Upper lobe of right lung (tissue), 1 donor: ENCODE measurements around the gene SYNGR3. TPM values are rescaled to one million over a fixed set of nuclear protein-coding genes. Genes with fewer than 3 reads are reported as not detected.

Experiments
- ATAC-seq: fragments of 200-7000 bp; cut with Tn5 transposase; one replicate; pipeline ENCODE4 v1.9.1; 2020; ENCODE audit warnings: mild to moderate bottlenecking, moderate library complexity
- DNase-seq: peaks from one replicate; pipeline ENCODE4 v3.0.0-alpha.2; 2020
- H3K27ac ChIP-seq: fragments of 200-600 bp; one replicate; pipeline ENCODE4 v1.8.0; 2022
- H3K27me3 ChIP-seq: fragments of 200-600 bp; one replicate; pipeline ENCODE4 v1.8.0; 2022; ENCODE audit warnings: mild to moderate bottlenecking
- H3K36me3 ChIP-seq: fragments of 200-600 bp; one replicate; pipeline ENCODE4 v1.8.0; 2022
- H3K4me1 ChIP-seq: fragments of 200-600 bp; one replicate; pipeline ENCODE4 v1.8.0; 2022
- H3K4me3 ChIP-seq: fragments of 200-600 bp; one replicate; pipeline ENCODE4 v1.8.0; 2022; ENCODE audit warnings: mild to moderate bottlenecking
- H3K9me3 ChIP-seq: fragments of 200-600 bp; one replicate; pipeline ENCODE4 v1.8.0; 2022
- intact Hi-C: fragments of 100-400 bp; cut with DNase I; formaldehyde crosslinking; loops from one replicate; pipeline ENCODE4 v1.11.0; 2022
- long read RNA-seq: library from polyadenylated mRNA; unstranded; transcript quantifications from one replicate; pipeline ENCODE4 v2.0.0, GENCODE V29; 2021
- total RNA-seq: library from RNA; stranded (reverse); fragmentation: NEBNext Ultra II Directional; extraction: Animal tissue kit (Norgen Biotek cat#: 25700); gene quantifications from one replicate; pipeline ENCODE4 v1.2.1, GENCODE V29; 2021
- TF ChIP-seq, protein P1 (sequence below): fragments of 200-600 bp; IDR thresholded peaks from one replicate; pipeline ENCODE4 v1.8.0; 2022; ENCODE audit warnings: antibody characterized with exemption
- donor health status: DM: no; HTN: yes; CAD: no; lungs with severe emphysema.

The SYNGR3 gene, protein sequence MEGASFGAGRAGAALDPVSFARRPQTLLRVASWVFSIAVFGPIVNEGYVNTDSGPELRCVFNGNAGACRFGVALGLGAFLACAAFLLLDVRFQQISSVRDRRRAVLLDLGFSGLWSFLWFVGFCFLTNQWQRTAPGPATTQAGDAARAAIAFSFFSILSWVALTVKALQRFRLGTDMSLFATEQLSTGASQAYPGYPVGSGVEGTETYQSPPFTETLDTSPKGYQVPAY
- total RNA-seq = 0.61 TPM
- long read RNA-seq = 0 reads

DNA sequence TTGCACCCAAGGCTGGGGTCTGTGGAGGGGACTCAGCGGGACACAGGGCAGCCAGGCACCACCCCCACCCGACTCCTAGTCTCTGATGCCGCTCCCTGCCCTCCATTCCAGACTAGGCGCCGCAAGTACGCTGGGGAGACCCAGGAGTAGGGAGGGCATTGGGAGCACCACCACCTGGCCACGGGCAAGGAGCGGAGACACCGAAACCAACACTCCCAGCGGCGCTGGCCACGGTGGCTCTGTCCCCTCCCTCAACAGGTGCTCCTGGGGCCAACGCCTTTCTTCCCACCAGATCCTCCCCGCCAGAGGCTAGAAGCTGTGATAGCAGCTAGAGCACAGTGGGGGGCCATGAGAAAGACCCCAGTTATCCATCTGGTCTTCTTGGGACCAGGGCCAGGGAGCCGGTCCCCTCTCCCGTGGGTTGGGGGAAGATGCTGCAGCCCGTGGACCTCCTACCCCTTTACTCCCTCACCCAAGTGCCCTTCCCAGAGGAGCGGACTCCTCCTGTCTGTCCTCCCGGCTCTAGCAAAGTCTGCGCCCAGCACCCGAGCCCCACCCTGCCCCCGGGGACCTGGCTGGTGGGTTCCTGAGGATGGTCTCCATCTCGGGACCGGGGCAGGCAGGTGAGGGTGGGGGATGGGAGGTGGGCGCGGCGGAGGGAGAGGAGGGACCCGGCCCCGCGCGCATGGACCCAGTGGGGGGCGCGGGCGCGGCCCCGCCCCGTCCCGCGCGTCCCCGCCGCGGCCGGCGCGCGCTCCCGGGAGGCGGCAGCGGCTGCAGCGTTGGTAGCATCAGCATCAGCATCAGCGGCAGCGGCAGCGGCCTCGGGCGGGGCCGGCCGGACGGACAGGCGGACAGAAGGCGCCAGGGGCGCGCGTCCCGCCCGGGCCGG is at the start of gene SYNGR3:
SYNGR3 (plus strand) TSS at position 762 of the 892 bp plus-strand sequence. CDS start 133 bp downstream, outside the sequence.
- TF ChIP-seq, protein P1, sequence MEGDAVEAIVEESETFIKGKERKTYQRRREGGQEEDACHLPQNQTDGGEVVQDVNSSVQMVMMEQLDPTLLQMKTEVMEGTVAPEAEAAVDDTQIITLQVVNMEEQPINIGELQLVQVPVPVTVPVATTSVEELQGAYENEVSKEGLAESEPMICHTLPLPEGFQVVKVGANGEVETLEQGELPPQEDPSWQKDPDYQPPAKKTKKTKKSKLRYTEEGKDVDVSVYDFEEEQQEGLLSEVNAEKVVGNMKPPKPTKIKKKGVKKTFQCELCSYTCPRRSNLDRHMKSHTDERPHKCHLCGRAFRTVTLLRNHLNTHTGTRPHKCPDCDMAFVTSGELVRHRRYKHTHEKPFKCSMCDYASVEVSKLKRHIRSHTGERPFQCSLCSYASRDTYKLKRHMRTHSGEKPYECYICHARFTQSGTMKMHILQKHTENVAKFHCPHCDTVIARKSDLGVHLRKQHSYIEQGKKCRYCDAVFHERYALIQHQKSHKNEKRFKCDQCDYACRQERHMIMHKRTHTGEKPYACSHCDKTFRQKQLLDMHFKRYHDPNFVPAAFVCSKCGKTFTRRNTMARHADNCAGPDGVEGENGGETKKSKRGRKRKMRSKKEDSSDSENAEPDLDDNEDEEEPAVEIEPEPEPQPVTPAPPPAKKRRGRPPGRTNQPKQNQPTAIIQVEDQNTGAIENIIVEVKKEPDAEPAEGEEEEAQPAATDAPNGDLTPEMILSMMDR = no peak
- ATAC-seq (no peak), DNase-seq (no peak)
- H3K9me3 ChIP-seq = no peaks in the 10 kb centered on the region
- H3K4me3 ChIP-seq = peak within 1 kb of the TSS; percentile 41
- no peak within 1 kb of the TSS for H3K27ac ChIP-seq
- peaks cover 27% of the 10 kb centered on the region for H3K4me1 ChIP-seq
- intact Hi-C loops = no loop called here
- peaks cover 27% of the 10 kb centered on the region for H3K27me3 ChIP-seq
- peaks cover 20% of the 10 kb centered on the region for H3K36me3 ChIP-seq

DNA sequence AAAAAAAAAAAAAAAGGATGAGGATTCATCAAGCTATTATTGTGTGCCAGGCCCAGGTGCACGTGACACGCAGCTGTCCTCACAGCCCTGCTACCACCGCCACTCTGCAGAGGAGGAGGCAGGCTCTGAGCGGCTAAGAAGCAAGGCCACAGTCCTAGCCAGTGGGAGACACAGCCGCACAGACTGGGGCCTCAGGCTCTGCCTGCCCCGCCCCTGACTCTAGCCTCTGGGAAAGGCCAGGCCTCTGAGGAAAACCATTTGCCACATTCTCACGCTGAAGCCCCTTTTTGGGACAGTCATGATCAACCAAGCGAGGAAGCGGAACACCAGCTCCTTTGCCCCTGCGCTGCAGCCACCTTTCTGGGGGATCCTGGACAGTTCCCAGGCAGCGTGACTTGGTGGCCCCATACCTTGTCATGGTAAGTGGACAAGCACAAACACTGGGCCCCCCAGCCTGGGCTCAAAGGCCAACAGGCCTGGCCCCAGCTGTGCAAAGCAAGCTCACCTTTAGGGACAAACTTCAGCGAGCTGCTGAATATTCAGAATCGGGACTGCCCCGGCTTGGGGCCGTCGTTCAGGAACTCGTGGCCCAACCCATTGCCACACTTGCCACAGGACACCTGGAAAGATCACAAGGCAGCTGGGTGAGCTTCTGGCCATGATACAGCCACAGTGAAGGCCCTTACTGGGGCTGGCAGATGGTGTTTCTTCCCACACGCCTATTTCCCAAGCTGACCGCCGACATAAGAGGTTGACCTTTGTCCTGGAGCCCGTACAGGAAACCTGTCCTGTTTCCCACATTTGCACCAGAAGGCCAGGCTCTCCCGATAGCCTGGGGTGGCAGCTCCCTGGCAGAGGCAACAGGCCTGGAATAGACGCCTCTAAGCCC is 49.3 kb upstream of the SYNGR3 start:
- ATAC-seq (no peak), DNase-seq (no peak)
- H3K27ac ChIP-seq = no peak overlapping the region
- H3K27me3 ChIP-seq = no peaks in the 10 kb centered on the region
- no peaks in the 10 kb centered on the region for H3K9me3 ChIP-seq
- TF ChIP-seq, protein P1 = no peak
- no peak overlapping the region for H3K4me3 ChIP-seq
- intact Hi-C loops = no loop called here
- peaks cover 28% of the 10 kb centered on the region for H3K36me3 ChIP-seq
- peaks cover 19% of the 10 kb centered on the region for H3K4me1 ChIP-seq

DNA sequence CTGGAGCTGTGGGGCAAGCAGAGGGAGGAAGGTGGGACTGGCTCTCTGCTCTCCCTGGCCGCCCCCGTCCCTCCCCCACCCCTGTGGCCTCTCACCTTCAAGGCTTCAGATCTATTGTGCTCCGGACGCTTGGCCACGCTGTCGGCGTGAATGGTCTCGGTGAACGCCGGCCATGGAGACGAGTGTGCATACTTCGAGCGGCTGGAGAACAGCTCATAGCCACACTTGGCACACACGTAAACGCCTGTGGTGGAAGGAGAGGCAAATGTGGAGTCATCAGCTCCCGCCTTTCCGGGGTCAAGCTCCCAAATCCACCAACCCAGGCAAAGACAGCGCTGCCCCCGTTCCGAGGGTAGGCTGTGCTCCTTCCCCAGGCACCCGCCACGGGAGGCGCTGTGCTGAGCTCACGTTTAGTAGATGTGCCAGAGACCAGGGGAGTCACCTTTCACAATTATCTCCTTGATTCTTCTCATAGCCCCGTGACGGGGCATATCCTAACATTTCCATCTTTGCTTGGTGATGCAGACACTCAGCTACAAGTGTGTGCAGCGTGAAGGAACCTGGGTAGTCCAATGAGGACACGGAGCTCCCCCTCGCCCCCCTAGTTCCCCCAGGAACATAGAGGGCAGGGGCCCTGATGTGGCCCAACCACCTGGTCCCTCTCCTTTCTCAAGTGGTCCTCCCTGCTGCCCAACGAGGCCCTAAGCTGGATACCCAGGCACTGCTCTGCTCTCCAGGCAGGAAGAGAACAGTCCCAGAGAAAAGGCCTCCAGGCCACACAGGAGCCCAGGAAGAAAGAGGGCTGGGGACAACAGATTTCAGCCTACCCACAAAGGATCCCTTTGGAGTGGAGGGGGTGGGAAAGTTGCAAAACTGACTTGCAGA is 48.4 kb upstream of the SYNGR3 start:
- Histone ChIP-seq H3K36me3 (peaks cover 28% of the 10 kb centered on the region), H3K4me3 (peak overlapping the region; percentile 68), H3K9me3 (no peaks in the 10 kb centered on the region), H3K27ac (peak overlapping the region; percentile 72), H3K4me1 (peaks cover 19% of the 10 kb centered on the region), H3K27me3 (no peaks in the 10 kb centered on the region)
- ATAC-seq = no peak
- no peak for DNase-seq
- TF ChIP-seq, protein P1 = no peak
- intact Hi-C loops = no loop called here

DNA sequence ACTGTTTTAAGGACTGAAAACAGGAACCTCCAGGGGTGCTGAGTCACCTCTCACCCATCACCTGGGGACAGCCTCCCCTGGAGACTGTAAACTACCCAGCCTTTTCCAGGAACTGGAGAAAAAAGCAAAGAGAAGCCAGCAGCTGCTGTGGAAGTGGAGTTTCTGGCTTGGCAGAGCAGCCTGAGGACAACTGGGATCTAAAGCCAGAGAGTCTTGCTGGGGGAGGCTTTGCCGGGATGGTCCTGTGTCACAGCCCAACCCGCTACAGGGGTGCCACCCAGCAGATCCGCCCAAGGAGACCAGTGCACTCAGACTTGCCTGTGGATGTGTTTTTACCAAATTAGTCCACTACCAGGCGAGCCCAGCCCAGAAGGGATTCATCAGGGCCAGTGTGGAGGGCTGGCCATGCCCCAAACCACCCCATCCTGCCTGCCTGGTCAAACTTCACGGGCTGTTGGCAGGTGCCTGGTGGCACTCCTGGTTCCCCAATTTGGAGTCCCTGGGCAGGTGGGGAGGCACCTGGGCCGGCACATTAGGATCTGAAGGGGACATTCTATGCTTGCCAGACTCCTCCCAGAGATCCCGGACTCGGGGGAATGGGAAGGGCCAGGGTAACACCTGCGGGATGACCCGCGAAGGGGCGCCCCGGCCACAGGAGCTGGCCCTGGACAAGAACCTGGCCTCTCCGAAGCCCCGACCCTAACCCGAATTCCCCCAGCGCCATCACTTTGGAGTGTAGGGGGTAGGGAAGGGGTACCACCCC is 47.5 kb upstream of the SYNGR3 start:
- H3K4me1 ChIP-seq = peaks cover 19% of the 10 kb centered on the region
- peaks cover 28% of the 10 kb centered on the region for H3K36me3 ChIP-seq
- no peaks in the 10 kb centered on the region for H3K27me3 ChIP-seq
- ATAC-seq (peak; percentile 2), DNase-seq (peak; percentile 67)
- H3K4me3 ChIP-seq = peak overlapping the region; percentile 68
- TF ChIP-seq, protein P1 = no peak
- intact Hi-C loops = no loop called here
- H3K27ac ChIP-seq = peak overlapping the region; percentile 72
- no peaks in the 10 kb centered on the region for H3K9me3 ChIP-seq
